ENCODE measurements around the gene LARP4B. TPM values are rescaled to one million over a fixed set of nuclear protein-coding genes. Genes with fewer than 3 reads are reported as not detected.

The LARP4B gene
- total and polyA plus RNA-seq, 4 donors, result 5.5 to 20.4 (median 12.1) TPM

GRCh38 chr10:917999-918398 lies 13.5 kb downstream of the LARP4B start:
- H3K4me1 ChIP-seq (ENCODE audit: control insufficient read depth in 4 of 4, insufficient read depth in 4 of 4, low read length in 3 of 4), result peaks cover 0 to 4% (median 3%) of the 10 kb centered on the region in 4 donors
- H3K9me3 ChIP-seq (ENCODE audit: control insufficient read depth in 4 of 4, low read length in 3 of 4), result no peaks in the 10 kb centered on the region
- no peak overlapping the region for H3K4me3 ChIP-seq (ENCODE audit: low read depth in 1 of 3, low read length in 3 of 3)
- H3K9ac ChIP-seq (ENCODE audit: low read depth in 1 of 2, low read length in 2 of 2), result no peak overlapping the region
- TF ChIP-seq HNF4A (conservative IDR thresholded peaks at IDR 0.05), result no peak
- TF ChIP-seq REST (IDR thresholded peaks at IDR 0.05), result no peak
- TF ChIP-seq CTCF (IDR thresholded peaks at IDR 0.05; ENCODE audit: low read depth, low read length, missing input control), result no peak
- no peak for TF ChIP-seq FOXA1 (IDR thresholded peaks at IDR 0.05)
- TF ChIP-seq MAX (IDR thresholded peaks at IDR 0.05), result no peak
- TF ChIP-seq ATF3 (IDR thresholded peaks at IDR 0.05), result no peak
- TF ChIP-seq EGR1 (IDR thresholded peaks at IDR 0.05; ENCODE audit: low read depth in 2 of 2), result no peak
- no peak for TF ChIP-seq TAF1 (conservative IDR thresholded peaks at IDR 0.05)
- TF ChIP-seq SP1 (IDR thresholded peaks at IDR 0.05), result no peak
- TF ChIP-seq GABPA (IDR thresholded peaks at IDR 0.05 in 1 of 2, conservative IDR thresholded peaks at IDR 0.05 in 1 of 2), result no peak
- H3K27me3 ChIP-seq (ENCODE audit: control insufficient read depth in 4 of 4, insufficient read depth in 4 of 4, low read length in 3 of 4), result no peaks in the 10 kb centered on the region
- no peak overlapping the region for H3K27ac ChIP-seq (ENCODE audit: low read depth in 1 of 2, low read length in 2 of 2)
- H3K36me3 ChIP-seq (ENCODE audit: control insufficient read depth in 4 of 4, insufficient read depth in 3 of 4, low read depth in 1 of 4, low read length in 3 of 4), result peaks cover 0 to 5% (median under 1%) of the 10 kb centered on the region in 4 donors
- no peak for DNase-seq (ENCODE audit: low spot score)
- WGBS, result 90% methylated on average over 3 of the region's 3 CpGs

GRCh38 chr10:917416-917720 lies 14.1 kb downstream of the LARP4B start:
- Histone ChIP-seq H3K27me3 (ENCODE audit: control insufficient read depth in 4 of 4, insufficient read depth in 4 of 4, low read length in 3 of 4) (no peaks in the 10 kb centered on the region), H3K36me3 (ENCODE audit: control insufficient read depth in 4 of 4, insufficient read depth in 3 of 4, low read depth in 1 of 4, low read length in 3 of 4) (peaks cover 0 to 5% (median 0%) of the 10 kb centered on the region in 4 donors), H3K9ac (ENCODE audit: low read depth in 1 of 2, low read length in 2 of 2) (no peak overlapping the region), H3K4me3 (ENCODE audit: low read depth in 1 of 3, low read length in 3 of 3) (no peak overlapping the region), H3K27ac (ENCODE audit: low read depth in 1 of 2, low read length in 2 of 2) (no peak overlapping the region), H3K9me3 (ENCODE audit: control insufficient read depth in 4 of 4, low read length in 3 of 4) (no peaks in the 10 kb centered on the region), H3K4me1 (ENCODE audit: control insufficient read depth in 4 of 4, insufficient read depth in 4 of 4, low read length in 3 of 4) (peaks cover 0 to 4% (median 3%) of the 10 kb centered on the region in 4 donors)
- WGBS, result 89% methylated on average over 3 of the region's 3 CpGs
- DNase-seq (ENCODE audit: low spot score), result no peak
- no peak for TF ChIP-seq MAX (IDR thresholded peaks at IDR 0.05)

DNA sequence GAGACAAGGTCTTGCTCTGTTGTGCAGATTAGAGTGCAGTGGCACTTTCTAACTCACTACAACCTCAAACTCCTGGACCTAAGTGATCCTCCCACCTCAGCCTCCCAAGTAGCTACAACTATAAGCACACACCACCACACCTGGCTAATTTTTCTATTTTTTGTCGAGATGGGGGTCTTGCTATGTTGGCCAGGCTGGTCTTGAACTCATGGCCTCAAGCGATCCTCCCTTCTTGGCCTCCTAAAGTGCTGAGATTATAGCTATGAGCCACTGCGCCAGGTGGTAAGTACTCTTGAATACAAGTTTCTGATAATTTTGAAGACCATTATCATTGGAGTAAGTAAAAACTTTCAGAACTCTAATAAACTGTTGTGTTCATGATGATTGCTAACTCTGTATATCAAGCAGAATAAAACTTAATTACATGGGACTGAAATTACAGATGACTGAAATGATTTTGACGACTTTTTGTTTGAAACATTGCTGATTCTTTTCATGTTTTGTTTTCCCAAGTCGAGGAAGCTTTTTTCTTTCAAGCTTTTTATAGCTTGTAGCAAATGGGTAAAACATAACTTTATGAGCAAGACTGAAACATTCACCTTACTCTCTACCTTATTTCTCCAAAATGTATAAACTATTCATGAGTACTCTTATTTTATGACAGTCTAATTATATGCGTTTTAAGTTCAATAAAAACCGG lies 14.6 kb downstream of the LARP4B start:
- 91% methylated on average over 7 of the region's 7 CpGs for WGBS
- H3K9me3 ChIP-seq (ENCODE audit: control insufficient read depth in 4 of 4, low read length in 3 of 4), result no peaks in the 10 kb centered on the region
- H3K9ac ChIP-seq (ENCODE audit: low read depth in 1 of 2, low read length in 2 of 2), result no peak overlapping the region
- H3K4me1 ChIP-seq (ENCODE audit: control insufficient read depth in 4 of 4, insufficient read depth in 4 of 4, low read length in 3 of 4), result peaks cover 0 to 4% (median 3%) of the 10 kb centered on the region in 4 donors
- no peaks in the 10 kb centered on the region for H3K27me3 ChIP-seq (ENCODE audit: control insufficient read depth in 4 of 4, insufficient read depth in 4 of 4, low read length in 3 of 4)
- H3K36me3 ChIP-seq (ENCODE audit: control insufficient read depth in 4 of 4, insufficient read depth in 3 of 4, low read depth in 1 of 4, low read length in 3 of 4), result peaks cover 0 to 5% (median 0%) of the 10 kb centered on the region in 4 donors
- H3K4me3 ChIP-seq (ENCODE audit: low read depth in 1 of 3, low read length in 3 of 3), result no peak overlapping the region
- DNase-seq (ENCODE audit: low spot score), result no peak
- H3K27ac ChIP-seq (ENCODE audit: low read depth in 1 of 2, low read length in 2 of 2), result no peak overlapping the region
- TF ChIP-seq GABPA (IDR thresholded peaks at IDR 0.05 in 1 of 2, conservative IDR thresholded peaks at IDR 0.05 in 1 of 2) (no peak), TAF1 (conservative IDR thresholded peaks at IDR 0.05) (no peak), FOXA2 (IDR thresholded peaks at IDR 0.05) (no peak), HNF4A (conservative IDR thresholded peaks at IDR 0.05) (no peak), YY1 (IDR thresholded peaks at IDR 0.05) (no peak), EGR1 (IDR thresholded peaks at IDR 0.05; ENCODE audit: low read depth in 2 of 2) (no peak), HNF4G (IDR thresholded peaks at IDR 0.05) (no peak), CTCF (IDR thresholded peaks at IDR 0.05; ENCODE audit: low read depth, low read length, missing input control) (no peak), JUND (IDR thresholded peaks at IDR 0.05) (no peak), SP1 (IDR thresholded peaks at IDR 0.05) (no peak), MAX (IDR thresholded peaks at IDR 0.05) (no peak), RAD21 (IDR thresholded peaks at IDR 0.05) (no peak), NR2F2 (IDR thresholded peaks at IDR 0.05) (no peak), RXRA (IDR thresholded peaks at IDR 0.05) (no peak), ATF3 (IDR thresholded peaks at IDR 0.05) (no peak), FOXA1 (IDR thresholded peaks at IDR 0.05) (no peak)
